Liver (tissue), 9 donors: ENCODE data around the gene COG4. TPM values are rescaled to one million over a fixed set of nuclear protein-coding genes. Genes with fewer than 3 reads are reported as not detected.

Source experiments
- DNase-seq: peaks from one replicate; pipeline ENCODE4 v3.0.0-alpha.2; 2017; ENCODE audit warnings: low spot score
- H3K27ac ChIP-seq, 2 donors: one replicate each; pipeline ENCODE4 v1.7.0; 2013; ENCODE audit warnings: inconsistent platforms in 2 of 2, low read length in 2 of 2, control low read depth in 1 of 2, low read depth in 1 of 2, mild to moderate bottlenecking in 1 of 2
- H3K27me3 ChIP-seq, 4 donors: one replicate each; pipeline versions ENCODE4 v1.6.1 to v1.7.0; 2013; ENCODE audit warnings: low read length in 3 of 4, inconsistent platforms in 1 of 4, mild to moderate bottlenecking in 1 of 4, moderate library complexity in 1 of 4; ENCODE audit not compliant: control insufficient read depth in 4 of 4, insufficient read depth in 4 of 4
- H3K36me3 ChIP-seq, 4 donors: one replicate each; pipeline versions ENCODE4 v1.6.1 to v1.7.0; 2013; ENCODE audit warnings: low read length in 3 of 4, mild to moderate bottlenecking in 3 of 4, low read depth in 1 of 4, moderate library complexity in 1 of 4; ENCODE audit not compliant: control insufficient read depth in 4 of 4, insufficient read depth in 3 of 4
- H3K4me1 ChIP-seq, 4 donors: one replicate each; pipeline versions ENCODE4 v1.6.1 to v1.7.0; 2013; ENCODE audit warnings: low read length in 3 of 4, mild to moderate bottlenecking in 3 of 4, moderate library complexity in 1 of 4; ENCODE audit not compliant: control insufficient read depth in 4 of 4, insufficient read depth in 4 of 4
- H3K4me3 ChIP-seq, 3 donors: one replicate each; pipeline versions ENCODE4 v1.6.1 to v1.7.0; 2013; ENCODE audit warnings: low read length in 3 of 3, control low read depth in 1 of 3, low read depth in 1 of 3, mild to moderate bottlenecking in 1 of 3
- H3K9ac ChIP-seq, 2 donors: one replicate each; pipeline ENCODE4 v1.7.0; 2013; ENCODE audit warnings: low read length in 2 of 2, mild to moderate bottlenecking in 2 of 2, moderate library complexity in 2 of 2, control low read depth in 1 of 2, low read depth in 1 of 2
- H3K9me3 ChIP-seq, 4 donors: one replicate each; pipeline versions ENCODE4 v1.6.1 to v1.7.0; 2013; ENCODE audit warnings: low read length in 3 of 4; ENCODE audit not compliant: control insufficient read depth in 4 of 4
- EGR1 ChIP-seq, 2 donors: IDR thresholded peaks; 2 replicates each; pipeline ENCODE4 v1.6.1; 2016 to 2018; ENCODE audit warnings: antibody characterized with exemption in 2 of 2, low read depth in 2 of 2
- FOXA1 ChIP-seq: IDR thresholded peaks from 2 replicates; pipeline ENCODE4 v1.6.1; 2016; ENCODE audit warnings: antibody characterized with exemption
- HNF4A ChIP-seq, 2 donors: conservative IDR thresholded peaks; 2 replicates each; pipeline ENCODE4 v1.6.1; 2016; ENCODE audit warnings: antibody characterized with exemption in 2 of 2, mild to moderate bottlenecking in 2 of 2
- HNF4G ChIP-seq: IDR thresholded peaks from 2 replicates; pipeline ENCODE4 v1.6.1; 2016; ENCODE audit warnings: antibody characterized with exemption
- JUND ChIP-seq, 2 donors: IDR thresholded peaks; 2 replicates each; pipeline ENCODE4 v1.6.1; 2016; ENCODE audit warnings: antibody characterized with exemption in 2 of 2
- MAX ChIP-seq: IDR thresholded peaks from 2 replicates; pipeline ENCODE4 v1.6.1; 2016; ENCODE audit warnings: antibody characterized with exemption
- RAD21 ChIP-seq, 2 donors: IDR thresholded peaks; 2 replicates each; pipeline ENCODE4 v1.6.1; 2016; ENCODE audit warnings: antibody characterized with exemption in 2 of 2, mild to moderate bottlenecking in 2 of 2
- RXRA ChIP-seq, 2 donors: IDR thresholded peaks; 2 replicates each; pipeline ENCODE4 v1.6.1; 2017 to 2018; ENCODE audit warnings: antibody characterized with exemption in 2 of 2, mild to moderate bottlenecking in 1 of 2
- SP1 ChIP-seq: IDR thresholded peaks from 2 replicates; pipeline ENCODE4 v1.6.1; 2018; ENCODE audit warnings: antibody characterized with exemption, mild to moderate bottlenecking
- YY1 ChIP-seq: IDR thresholded peaks from 2 replicates; pipeline ENCODE4 v1.6.1; 2016; ENCODE audit warnings: antibody characterized with exemption, mild to moderate bottlenecking
- WGBS: extraction: QIAGEN DNeasy Blood & Tissue Kit; methylation state at CpG from one replicate; pipeline ENCODE4 v1.1.7; 2013; 5-methylcytosine and 5-hydroxymethylcytosine counted together
- polyA plus RNA-seq, 2 donors: library from polyadenylated mRNA; stranded (reverse) in 1 of 2; unstranded in 1 of 2; fragments of 200-250 nt in 1 of 2; fragments of >200 nt in 1 of 2; fragmentation: Nextera tagmentation in 1 of 2; extraction: Ambion mirVana in 1 of 2; gene quantifications; one replicate each; pipeline versions ENCODE4 v1.2.1 to v1.2.3, GENCODE V29; 2013 to 2015
- total RNA-seq, 2 donors: library from RNA; depleted of rRNA; stranded (reverse); fragments of >200 nt; gene quantifications; one replicate each; pipeline ENCODE4 v1.2.3, GENCODE V29; 2014
- TF ChIP-seq, protein P1 (sequence below): IDR thresholded peaks from 2 replicates; pipeline ENCODE4 v1.6.1; 2016; ENCODE audit warnings: antibody characterized with exemption
- TF ChIP-seq, protein P2 (sequence below): IDR thresholded peaks from 2 replicates; pipeline ENCODE4 v1.6.1; 2016; ENCODE audit warnings: antibody characterized with exemption
- TF ChIP-seq, protein P3 (sequence below): IDR thresholded peaks from 2 replicates; pipeline ENCODE4 v1.6.1; 2016; ENCODE audit warnings: antibody characterized with exemption, mild to moderate bottlenecking
- TF ChIP-seq, protein P4 (sequence below): fragments of 150-350 bp; IDR thresholded peaks from 2 replicates; pipeline ENCODE4 v1.5.1; 2017; ENCODE audit warnings: improper control_type of control experiment, low read depth, low read length; ENCODE audit not compliant: missing input control
- donor health status: healthy.
- donor health status: healthy.
- donor health status: healthy.
- donor health status: healthy.
- donor health status: healthy.

Gene COG4
- total and polyA plus RNA-seq, 4 donors, result 15.3 to 59.5 (median 27.2) TPM

- H3K27me3 ChIP-seq, result no peaks in the 10 kb centered on the region
- H3K9me3 ChIP-seq, result no peaks in the 10 kb centered on the region
- no peak for DNase-seq
- H3K9ac ChIP-seq, result no peak overlapping the region
- H3K4me1 ChIP-seq, result no peaks in the 10 kb centered on the region
- TF ChIP-seq HNF4A (conservative IDR thresholded peaks at IDR 0.05) (no peak), JUND (IDR thresholded peaks at IDR 0.05) (no peak), SP1 (no peak), FOXA1 (no peak), HNF4G (no peak), EGR1 (IDR thresholded peaks at IDR 0.05; ENCODE audit: low read depth in 2 of 2) (no peak), RXRA (IDR thresholded peaks at IDR 0.05) (no peak), YY1 (no peak), MAX (no peak)
- TF ChIP-seq, protein P1, sequence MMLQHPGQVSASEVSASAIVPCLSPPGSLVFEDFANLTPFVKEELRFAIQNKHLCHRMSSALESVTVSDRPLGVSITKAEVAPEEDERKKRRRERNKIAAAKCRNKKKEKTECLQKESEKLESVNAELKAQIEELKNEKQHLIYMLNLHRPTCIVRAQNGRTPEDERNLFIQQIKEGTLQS, result no peak
- TF ChIP-seq, protein P2, sequence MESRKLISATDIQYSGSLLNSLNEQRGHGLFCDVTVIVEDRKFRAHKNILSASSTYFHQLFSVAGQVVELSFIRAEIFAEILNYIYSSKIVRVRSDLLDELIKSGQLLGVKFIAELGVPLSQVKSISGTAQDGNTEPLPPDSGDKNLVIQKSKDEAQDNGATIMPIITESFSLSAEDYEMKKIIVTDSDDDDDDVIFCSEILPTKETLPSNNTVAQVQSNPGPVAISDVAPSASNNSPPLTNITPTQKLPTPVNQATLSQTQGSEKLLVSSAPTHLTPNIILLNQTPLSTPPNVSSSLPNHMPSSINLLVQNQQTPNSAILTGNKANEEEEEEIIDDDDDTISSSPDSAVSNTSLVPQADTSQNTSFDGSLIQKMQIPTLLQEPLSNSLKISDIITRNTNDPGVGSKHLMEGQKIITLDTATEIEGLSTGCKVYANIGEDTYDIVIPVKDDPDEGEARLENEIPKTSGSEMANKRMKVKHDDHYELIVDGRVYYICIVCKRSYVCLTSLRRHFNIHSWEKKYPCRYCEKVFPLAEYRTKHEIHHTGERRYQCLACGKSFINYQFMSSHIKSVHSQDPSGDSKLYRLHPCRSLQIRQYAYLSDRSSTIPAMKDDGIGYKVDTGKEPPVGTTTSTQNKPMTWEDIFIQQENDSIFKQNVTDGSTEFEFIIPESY, result no peak
- TF ChIP-seq, protein P3, sequence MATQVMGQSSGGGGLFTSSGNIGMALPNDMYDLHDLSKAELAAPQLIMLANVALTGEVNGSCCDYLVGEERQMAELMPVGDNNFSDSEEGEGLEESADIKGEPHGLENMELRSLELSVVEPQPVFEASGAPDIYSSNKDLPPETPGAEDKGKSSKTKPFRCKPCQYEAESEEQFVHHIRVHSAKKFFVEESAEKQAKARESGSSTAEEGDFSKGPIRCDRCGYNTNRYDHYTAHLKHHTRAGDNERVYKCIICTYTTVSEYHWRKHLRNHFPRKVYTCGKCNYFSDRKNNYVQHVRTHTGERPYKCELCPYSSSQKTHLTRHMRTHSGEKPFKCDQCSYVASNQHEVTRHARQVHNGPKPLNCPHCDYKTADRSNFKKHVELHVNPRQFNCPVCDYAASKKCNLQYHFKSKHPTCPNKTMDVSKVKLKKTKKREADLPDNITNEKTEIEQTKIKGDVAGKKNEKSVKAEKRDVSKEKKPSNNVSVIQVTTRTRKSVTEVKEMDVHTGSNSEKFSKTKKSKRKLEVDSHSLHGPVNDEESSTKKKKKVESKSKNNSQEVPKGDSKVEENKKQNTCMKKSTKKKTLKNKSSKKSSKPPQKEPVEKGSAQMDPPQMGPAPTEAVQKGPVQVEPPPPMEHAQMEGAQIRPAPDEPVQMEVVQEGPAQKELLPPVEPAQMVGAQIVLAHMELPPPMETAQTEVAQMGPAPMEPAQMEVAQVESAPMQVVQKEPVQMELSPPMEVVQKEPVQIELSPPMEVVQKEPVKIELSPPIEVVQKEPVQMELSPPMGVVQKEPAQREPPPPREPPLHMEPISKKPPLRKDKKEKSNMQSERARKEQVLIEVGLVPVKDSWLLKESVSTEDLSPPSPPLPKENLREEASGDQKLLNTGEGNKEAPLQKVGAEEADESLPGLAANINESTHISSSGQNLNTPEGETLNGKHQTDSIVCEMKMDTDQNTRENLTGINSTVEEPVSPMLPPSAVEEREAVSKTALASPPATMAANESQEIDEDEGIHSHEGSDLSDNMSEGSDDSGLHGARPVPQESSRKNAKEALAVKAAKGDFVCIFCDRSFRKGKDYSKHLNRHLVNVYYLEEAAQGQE, result no peak
- WGBS, result 97% methylated on average over 3 of the region's 3 CpGs
- H3K36me3 ChIP-seq, result peaks cover 11 to 72% (median 53%) of the 10 kb centered on the region in 4 donors
- no peak overlapping the region for H3K27ac ChIP-seq
- no peak overlapping the region for H3K4me3 ChIP-seq
Measured at GRCh38 chr16:70510216-70510615, 13.1 kb downstream of the COG4 start.

DNA sequence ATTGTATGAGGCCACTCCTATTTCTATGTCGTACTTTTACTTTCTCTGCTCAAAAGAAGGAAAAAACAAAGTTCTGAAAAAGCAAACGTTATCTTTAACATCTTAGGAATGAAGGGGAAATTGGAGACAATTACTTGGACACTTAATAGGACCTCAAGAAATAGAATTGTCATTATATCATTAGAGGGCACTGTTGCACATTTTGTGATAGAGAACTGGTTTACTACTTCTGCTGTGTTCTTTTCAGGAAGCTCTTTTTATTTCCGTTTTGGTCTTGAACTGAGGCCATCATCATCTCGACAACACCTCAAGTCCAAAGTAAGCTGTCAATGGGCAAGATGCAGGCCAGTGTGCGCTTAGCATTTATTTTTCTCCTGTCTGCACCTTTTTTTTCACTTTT lies 14.6 kb downstream of the COG4 start:
- peaks cover 9 to 67% (median 50%) of the 10 kb centered on the region in 4 donors for H3K36me3 ChIP-seq
- TF ChIP-seq, protein P4, sequence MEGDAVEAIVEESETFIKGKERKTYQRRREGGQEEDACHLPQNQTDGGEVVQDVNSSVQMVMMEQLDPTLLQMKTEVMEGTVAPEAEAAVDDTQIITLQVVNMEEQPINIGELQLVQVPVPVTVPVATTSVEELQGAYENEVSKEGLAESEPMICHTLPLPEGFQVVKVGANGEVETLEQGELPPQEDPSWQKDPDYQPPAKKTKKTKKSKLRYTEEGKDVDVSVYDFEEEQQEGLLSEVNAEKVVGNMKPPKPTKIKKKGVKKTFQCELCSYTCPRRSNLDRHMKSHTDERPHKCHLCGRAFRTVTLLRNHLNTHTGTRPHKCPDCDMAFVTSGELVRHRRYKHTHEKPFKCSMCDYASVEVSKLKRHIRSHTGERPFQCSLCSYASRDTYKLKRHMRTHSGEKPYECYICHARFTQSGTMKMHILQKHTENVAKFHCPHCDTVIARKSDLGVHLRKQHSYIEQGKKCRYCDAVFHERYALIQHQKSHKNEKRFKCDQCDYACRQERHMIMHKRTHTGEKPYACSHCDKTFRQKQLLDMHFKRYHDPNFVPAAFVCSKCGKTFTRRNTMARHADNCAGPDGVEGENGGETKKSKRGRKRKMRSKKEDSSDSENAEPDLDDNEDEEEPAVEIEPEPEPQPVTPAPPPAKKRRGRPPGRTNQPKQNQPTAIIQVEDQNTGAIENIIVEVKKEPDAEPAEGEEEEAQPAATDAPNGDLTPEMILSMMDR, result no peak
- TF ChIP-seq RAD21 (IDR thresholded peaks at IDR 0.05), result peak; percentile 35 to 37

More for the DNA sequence above, 14.6 kb downstream of the COG4 start:
- no peaks in the 10 kb centered on the region for H3K9me3 ChIP-seq
- H3K4me1 ChIP-seq, result no peaks in the 10 kb centered on the region
- no peak overlapping the region for H3K9ac ChIP-seq
- H3K27me3 ChIP-seq, result no peaks in the 10 kb centered on the region
- DNase-seq, result no peak
- no peak overlapping the region for H3K4me3 ChIP-seq
- 75% methylated on average over 5 of the region's 5 CpGs for WGBS
- no peak overlapping the region for H3K27ac ChIP-seq
